ENCODE results near the gene ZNF484. TPM values are rescaled to one million over a fixed set of nuclear protein-coding genes. Genes with fewer than 3 reads are reported as not detected.
"Not testable (repeated sequence)": the region's sequence is repeated elsewhere in the genome, so short reads cannot be mapped to it uniquely, and the experiment has no call there.

ZNF484 gene
- total and polyA plus RNA-seq, 7 donors, result 0.79 to 6.1 (median 3.9) TPM

- intact Hi-C loops (cut with DNase I), result no loop called here
- ATAC-seq (no peak), DNase-seq (no peak)
- no peaks in the 10 kb centered on the region for H3K9me3 ChIP-seq
- H3K4me1 ChIP-seq, result no peaks in the 10 kb centered on the region
- no peak overlapping the region for H3K4me3 ChIP-seq
- H3K27me3 ChIP-seq (ENCODE audit: insufficient read depth in 3 of 3, low read length in 2 of 3), result peaks cover 0 to 35% (median 2%) of the 10 kb centered on the region in 3 donors
- no peaks in the 10 kb centered on the region for H3K36me3 ChIP-seq (ENCODE audit: insufficient read depth in 1 of 2, low read depth in 1 of 2)
- 85 to 90% (median 86%) methylated on average over 11 of the region's 11 CpGs for WGBS, 3 donors
- no peak for TF ChIP-seq CTCF (IDR thresholded peaks at IDR 0.05)
- H3K27ac ChIP-seq, result no peak overlapping the region
These were observed 79.5 kb downstream of the ZNF484 start for GRCh38 chr9:92798358-92798757.

GRCh38 chr9:92796337-92796804 is 81.5 kb downstream of the ZNF484 start:
- ATAC-seq; intact Hi-C loops (cut with DNase I); H3K4me1 ChIP-seq; H3K27ac ChIP-seq; H3K36me3 ChIP-seq (ENCODE audit: insufficient read depth in 1 of 2, low read depth in 1 of 2); H3K4me3 ChIP-seq; DNase-seq; H3K9me3 ChIP-seq: not testable (repeated sequence)
- H3K27me3 ChIP-seq (ENCODE audit: insufficient read depth in 3 of 3, low read length in 2 of 3), result peaks cover 0 to 29% (median 2%) of the 10 kb centered on the region in 3 donors
- WGBS, 3 donors, result 45 to 63% (median 47%) methylated on average over 9 of the region's 9 CpGs

- ATAC-seq, result no peak
- H3K27me3 ChIP-seq (ENCODE audit: insufficient read depth in 3 of 3, low read length in 2 of 3), result peaks cover 0 to 29% (median 2%) of the 10 kb centered on the region in 3 donors
- no peak for DNase-seq
- intact Hi-C loops (cut with DNase I), result no loop called here
- TF ChIP-seq CTCF (IDR thresholded peaks at IDR 0.05), result no peak
- H3K4me3 ChIP-seq, result no peak overlapping the region
- H3K36me3 ChIP-seq (ENCODE audit: insufficient read depth in 1 of 2, low read depth in 1 of 2), result no peaks in the 10 kb centered on the region
- 54 to 56% (median 55%) methylated on average over 9 of the region's 9 CpGs for WGBS, 3 donors
- no peak overlapping the region for H3K27ac ChIP-seq
- no peaks in the 10 kb centered on the region for H3K4me1 ChIP-seq
- no peaks in the 10 kb centered on the region for H3K9me3 ChIP-seq
These were observed 82.1 kb downstream of the ZNF484 start for GRCh38 chr9:92795598-92796336.

Other genes with a start within 250 kb of the ZNF484 start
- gene IPPK, start 207.9 kb downstream of the ZNF484 start, total RNA-seq, result 1 to 10 TPM; 3.9 to 9.9 (median 8.0) TPM
- 10 to 100 TPM in 1 of 3 donors, 1 to 10 TPM in 2; 4.9 to 10.5 (median 9.9) TPM for gene IPPK, start 207.9 kb downstream of the ZNF484 start, polyA plus RNA-seq
- 10 to 100 TPM; 21.6 to 32.1 (median 26.0) TPM for gene BICD2, start 113.2 kb downstream of the ZNF484 start, total RNA-seq
- 10 to 100 TPM; 22.4 to 44.4 (median 43.6) TPM for gene BICD2, start 113.2 kb downstream of the ZNF484 start, polyA plus RNA-seq
- gene FGD3, start 69.5 kb upstream of the ZNF484 start, total RNA-seq, result 1 to 10 TPM; 1.2 to 2.5 (median 1.8) TPM
- gene FGD3, start 69.5 kb upstream of the ZNF484 start, polyA plus RNA-seq, result under 1 TPM; 0.45 to 0.68 (median 0.58) TPM
- gene SUSD3, start 180.7 kb upstream of the ZNF484 start, total RNA-seq, result under 1 TPM in 2 of 4 donors, not detected in 2; 0.34 to 0.54 TPM
- gene SUSD3, start 180.7 kb upstream of the ZNF484 start, polyA plus RNA-seq, result under 1 TPM; 0.13 to 0.65 (median 0.31) TPM
- gene CARD19, start 218.2 kb upstream of the ZNF484 start, total RNA-seq, result 10 to 100 TPM; 27.9 to 46.7 (median 38.2) TPM
- gene CARD19, start 218.2 kb upstream of the ZNF484 start, polyA plus RNA-seq, result 10 to 100 TPM; 62.1 to 86.3 (median 66.1) TPM